Hematopoietic multipotent progenitor cell treated with erythropoietin and hydrocortisone succinate and interleukin-3 and kit ligand, for 6 days (in vitro differentiated cells): ENCODE results near the gene CEACAM4.
A peak's percentile ranks its signal among the peaks of the same experiment; 100 is the strongest.
"Not testable (repeated sequence)": the region's sequence is repeated elsewhere in the genome, so short reads cannot be mapped to it uniquely, and the experiment has no call there.

ENCODE experiments used
- DNase-seq: peaks from one replicate; pipeline ENCODE4 v3.0.0-alpha.2; 2015

Gene CEACAM4

DNA sequence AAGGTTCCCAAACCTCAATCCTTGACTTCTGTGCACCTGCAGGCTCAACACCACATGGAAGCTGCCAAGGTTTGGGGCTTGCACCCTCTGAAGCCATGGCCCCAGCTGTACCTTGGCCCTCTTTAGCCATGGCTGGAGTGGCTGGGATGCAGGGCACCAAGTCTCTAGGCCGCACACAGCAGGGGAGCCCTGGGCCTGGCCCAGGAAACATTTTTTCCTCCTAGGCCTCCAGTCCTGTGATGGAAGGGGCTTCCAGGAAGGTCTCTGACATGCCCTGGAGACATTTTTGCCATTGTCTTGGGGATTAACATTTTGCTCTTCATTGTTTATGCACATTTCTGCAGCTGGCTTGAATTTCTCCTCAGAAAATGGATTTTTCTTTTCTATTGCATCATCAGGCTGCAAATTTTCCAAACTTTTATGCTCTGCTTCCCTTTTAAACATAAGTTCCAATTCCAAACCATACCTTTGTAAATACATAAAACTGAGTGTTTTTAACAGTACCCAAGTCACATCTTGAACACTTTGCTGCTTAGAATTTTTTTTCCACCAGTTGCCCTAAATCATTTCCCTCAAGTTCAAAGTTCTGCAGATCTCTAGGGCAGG lies 44.2 kb downstream of the CEACAM4 start:
- not testable (repeated sequence) for DNase-seq

DNA sequence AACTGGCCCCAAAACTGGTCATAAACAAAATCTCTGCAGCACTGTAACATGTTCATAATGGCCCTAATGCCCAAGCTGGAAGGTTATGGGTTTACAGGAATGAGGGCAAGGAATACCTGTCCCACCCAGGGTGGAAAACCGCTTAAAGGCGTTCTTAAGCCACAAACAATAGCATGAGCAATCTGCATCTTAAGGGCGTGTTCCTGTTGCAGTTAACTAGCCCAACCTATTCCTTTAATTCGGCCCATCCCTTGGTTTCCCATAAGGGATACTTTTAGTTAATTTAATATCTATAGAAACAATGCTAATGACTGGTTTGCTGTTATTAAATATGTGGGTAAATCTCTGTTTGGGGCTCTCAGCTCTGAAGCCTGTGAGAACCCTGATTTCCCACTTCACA lies 45.8 kb downstream of the CEACAM4 start:
- not testable (repeated sequence) for DNase-seq

DNA sequence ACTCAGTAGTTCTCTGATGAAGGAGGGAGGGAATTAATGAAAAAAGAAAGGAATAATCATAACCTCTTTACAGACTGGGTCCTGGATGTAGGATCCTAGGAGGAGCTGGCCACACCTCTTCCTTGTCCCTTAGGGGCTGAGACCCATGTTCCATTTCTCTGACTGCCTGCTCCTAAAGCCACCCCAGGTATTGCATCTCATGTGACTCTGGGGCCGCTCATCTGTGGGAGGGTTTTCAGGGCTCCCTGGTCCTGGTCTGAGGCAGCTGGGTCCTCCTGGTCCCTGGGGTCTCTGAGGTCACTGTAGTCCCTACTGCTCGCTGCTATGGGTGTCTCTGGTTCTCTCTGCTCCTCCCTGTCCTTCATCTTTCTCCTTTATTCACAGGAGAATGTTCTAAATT lies 48.0 kb downstream of the CEACAM4 start:
- no peak for DNase-seq

DNA sequence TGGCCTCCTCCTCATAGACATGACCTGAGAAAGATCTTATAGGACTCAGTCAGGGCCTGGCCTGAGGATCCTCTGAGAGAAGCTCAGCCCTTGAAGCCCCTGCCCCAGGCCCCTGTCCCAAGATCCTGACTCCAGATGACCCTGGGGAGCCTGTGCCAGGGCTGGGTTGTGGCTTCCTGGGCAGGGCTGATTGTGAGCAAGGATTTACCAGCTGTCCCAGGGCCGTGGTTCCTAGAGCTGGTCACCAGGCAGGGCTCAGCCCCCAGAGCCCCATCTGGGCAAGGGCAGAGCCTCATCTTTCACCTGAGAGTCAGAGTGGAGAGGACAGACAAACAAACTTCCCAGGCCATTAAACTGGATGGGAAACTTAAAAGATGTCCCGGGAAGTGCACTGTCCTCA lies 49.0 kb downstream of the CEACAM4 start:
- no peak for DNase-seq

DNA sequence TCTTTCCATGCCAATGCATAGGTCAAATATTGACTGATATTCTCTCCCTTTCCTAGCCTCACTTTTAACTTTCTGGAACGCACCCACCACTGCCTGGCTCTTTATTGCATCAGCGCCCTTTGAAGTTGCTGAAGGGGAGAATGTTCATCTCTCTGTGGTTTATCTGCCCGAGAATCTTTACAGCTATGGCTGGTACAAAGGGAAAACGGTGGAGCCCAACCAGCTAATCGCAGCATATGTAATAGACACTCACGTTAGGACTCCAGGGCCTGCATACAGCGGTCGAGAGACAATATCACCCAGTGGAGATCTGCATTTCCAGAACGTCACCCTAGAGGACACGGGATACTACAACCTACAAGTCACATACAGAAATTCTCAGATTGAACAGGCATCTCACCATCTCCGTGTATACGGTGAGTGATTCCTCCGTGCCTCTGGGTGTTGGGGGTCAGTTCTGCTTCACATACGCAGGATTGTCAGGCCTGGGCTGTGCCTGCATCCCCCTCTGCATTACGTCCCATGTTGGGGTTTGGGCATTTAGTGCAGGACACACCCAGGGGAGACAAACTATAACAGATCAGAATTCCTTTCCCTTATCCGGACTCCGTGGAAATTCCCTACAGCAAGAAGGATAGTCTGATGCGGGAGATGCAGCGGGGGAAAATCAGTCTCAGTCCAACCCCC lies 49.6 kb downstream of the CEACAM4 start:
- DNase-seq = no peak

DNA sequence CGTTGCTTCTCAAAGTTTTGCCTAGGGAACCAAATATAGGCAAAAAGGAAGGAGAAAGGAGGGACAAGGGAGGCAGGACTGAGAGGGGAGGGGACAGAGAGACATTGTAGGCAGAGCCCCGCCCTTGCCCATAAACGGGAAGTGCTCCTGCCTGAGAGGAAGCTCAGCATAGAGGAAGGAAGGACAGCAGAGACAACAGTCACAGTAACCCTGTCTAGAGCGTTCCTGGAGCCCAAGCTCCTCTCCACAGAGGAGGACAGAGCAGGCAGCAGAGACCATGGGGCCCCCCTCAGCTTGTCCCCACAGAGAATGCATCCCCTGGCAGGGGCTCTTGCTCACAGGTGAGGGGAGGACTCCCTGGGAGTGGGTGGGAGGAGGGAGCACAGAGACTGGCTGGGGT lies 50.9 kb downstream of the CEACAM4 start, which contains the start of gene CEACAM21:
CEACAM21 (plus strand) TSS at position 169 of the 400 bp plus-strand sequence; CDS start at position 278, 109 bp downstream.
- peak; percentile 78 for DNase-seq

DNA sequence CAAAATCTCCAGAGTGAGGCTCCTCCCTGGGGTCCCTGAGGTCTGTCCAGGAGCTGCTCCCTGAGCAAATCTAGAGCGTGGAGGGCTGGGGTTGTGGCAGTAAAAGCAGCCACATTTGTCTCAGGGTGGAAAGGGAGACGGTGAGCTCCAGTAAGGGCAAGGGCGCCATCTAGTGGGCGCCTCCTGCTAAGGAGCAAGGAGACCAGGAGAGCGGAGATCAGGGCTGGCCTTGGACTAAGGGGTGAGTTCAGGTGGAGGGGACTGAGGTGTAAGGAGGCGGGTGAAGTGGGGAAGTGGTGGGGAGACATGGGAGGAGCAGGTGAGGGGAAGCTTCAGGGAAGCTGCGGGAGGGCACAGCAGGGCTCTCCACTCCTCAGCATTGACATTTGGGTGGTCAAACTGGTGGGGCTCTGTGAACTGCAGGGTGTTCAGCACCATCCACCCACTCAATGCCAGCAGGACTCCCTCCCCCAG lies 56.2 kb downstream of the CEACAM4 start:
- peak; percentile 94 for DNase-seq

DNA sequence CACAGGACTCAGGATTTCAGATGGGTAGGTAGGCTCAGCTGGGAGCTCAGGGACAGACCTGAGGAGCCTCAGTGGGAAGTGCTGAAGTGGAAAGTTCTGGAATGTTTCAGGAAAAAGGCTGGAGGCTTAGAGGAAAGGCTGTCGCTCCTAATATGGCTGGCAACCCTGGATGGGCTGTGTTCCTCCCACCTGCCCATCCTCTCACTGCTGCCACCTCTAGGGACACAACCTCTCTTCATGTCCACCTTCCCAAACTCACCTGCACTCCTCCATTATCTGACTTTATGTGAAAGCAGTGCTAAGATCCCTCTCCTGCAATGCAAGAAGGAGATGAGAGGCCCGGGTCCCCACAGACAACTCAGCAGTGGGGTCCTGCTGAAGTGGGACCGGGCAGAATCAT lies 56.7 kb downstream of the CEACAM4 start:
- DNase-seq = no peak

DNA sequence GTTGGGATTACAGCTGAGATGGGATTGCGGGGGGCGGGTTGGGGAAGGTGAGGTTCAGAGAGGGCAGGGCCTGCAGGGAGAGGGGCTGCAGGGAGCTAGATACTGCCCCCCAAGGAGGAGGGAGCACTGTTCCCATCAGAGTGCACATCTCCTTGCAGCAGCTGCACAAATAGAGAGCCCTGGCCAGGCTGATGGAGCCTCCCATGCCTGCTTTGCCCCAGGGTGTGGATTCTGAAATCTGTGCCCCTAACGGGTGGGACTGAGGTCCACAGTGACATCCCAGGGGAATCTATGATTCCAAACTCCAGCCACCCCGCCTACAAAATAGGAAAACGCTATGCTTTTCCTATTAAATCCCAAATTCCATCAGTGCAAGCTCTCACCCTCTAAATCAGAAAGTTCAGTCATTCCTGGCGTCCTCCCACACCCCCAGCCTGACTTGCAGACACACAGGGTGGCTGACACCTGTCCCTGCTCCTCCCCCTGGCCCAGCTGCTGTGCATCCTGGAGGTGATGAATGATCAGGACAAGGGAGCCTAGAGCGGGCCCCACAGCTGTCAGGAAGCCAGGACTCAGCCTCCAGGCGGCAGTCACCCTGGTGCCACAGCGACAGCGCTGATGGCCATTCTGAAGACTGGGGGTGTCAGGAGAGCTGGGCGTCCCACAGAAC lies 57.3 kb downstream of the CEACAM4 start:
- no peak for DNase-seq
